Prostate gland (tissue), 2 donors: ENCODE results near the gene FRMPD4.

ENCODE experiments used
- POLR2A ChIP-seq: fragments of 450-650 bp; IDR thresholded peaks from one replicate; pipeline ENCODE4 v1.6.1; 2016; ENCODE audit warnings: antibody characterized with exemption, mild to moderate bottlenecking
- POLR2AphosphoS5 ChIP-seq: sonication (generic); formaldehyde crosslinking; IDR thresholded peaks from one replicate; pipeline ENCODE4 v1.6.1; 2017; ENCODE audit warnings: antibody characterized with exemption
- TF ChIP-seq, protein P1 (sequence below), 4 experiments: fragments of 200-600 bp in 2 of 4; fragments of 450-650 bp in 2 of 4; sonication (generic) in 2 of 4; IDR thresholded peaks; 1 replicate in 3 of 4; 2 replicates in 1 of 4; pipeline ENCODE4 v1.5.1; 2016 to 2019; ENCODE audit warnings: antibody characterized with exemption in 4 of 4, mild to moderate bottlenecking in 2 of 4, moderate library complexity in 2 of 4

DNA sequence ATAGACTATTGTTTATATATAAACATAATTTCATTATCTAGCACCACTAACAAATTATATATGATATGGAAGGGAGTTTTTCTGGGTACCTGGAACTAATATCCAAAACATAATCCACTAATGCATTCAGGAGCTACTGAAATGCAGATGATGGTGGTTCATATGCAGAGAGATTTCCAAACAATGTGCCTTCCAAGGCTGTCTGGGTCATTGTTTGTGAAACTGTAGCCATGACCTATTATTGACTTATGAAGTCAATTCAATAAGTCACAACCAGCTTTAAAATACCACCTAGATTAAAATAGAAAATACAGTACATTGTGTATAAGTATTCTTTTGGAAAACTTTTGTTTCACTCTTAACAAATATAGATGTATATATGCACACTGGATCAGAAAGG lies 415.9 kb downstream of the FRMPD4 start:
- TF ChIP-seq, protein P1, sequence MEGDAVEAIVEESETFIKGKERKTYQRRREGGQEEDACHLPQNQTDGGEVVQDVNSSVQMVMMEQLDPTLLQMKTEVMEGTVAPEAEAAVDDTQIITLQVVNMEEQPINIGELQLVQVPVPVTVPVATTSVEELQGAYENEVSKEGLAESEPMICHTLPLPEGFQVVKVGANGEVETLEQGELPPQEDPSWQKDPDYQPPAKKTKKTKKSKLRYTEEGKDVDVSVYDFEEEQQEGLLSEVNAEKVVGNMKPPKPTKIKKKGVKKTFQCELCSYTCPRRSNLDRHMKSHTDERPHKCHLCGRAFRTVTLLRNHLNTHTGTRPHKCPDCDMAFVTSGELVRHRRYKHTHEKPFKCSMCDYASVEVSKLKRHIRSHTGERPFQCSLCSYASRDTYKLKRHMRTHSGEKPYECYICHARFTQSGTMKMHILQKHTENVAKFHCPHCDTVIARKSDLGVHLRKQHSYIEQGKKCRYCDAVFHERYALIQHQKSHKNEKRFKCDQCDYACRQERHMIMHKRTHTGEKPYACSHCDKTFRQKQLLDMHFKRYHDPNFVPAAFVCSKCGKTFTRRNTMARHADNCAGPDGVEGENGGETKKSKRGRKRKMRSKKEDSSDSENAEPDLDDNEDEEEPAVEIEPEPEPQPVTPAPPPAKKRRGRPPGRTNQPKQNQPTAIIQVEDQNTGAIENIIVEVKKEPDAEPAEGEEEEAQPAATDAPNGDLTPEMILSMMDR (IDR thresholded peaks at IDR 0.05): no peak
- TF ChIP-seq POLR2A (no peak), POLR2AphosphoS5 (no peak)
